ENCODE measurements around the gene ADAMTS17.
A peak's percentile ranks its signal among the peaks of the same experiment; 100 is the strongest.
"Not testable (repeated sequence)": the region's sequence is repeated elsewhere in the genome, so short reads cannot be mapped to it uniquely, and the experiment has no call there.

ADAMTS17 gene

GRCh38 chr15:100350434-100351226 lies 8.9 kb upstream of the ADAMTS17 start:
- peaks cover 9% of the 10 kb centered on the region for H3K4me1 ChIP-seq (ENCODE audit: insufficient read depth, low read length)
- peak overlapping the region in 1 of 2 donors; percentile 92 for H3K4me3 ChIP-seq (ENCODE audit: low read depth in 1 of 2, low read length in 2 of 2)
- no peaks in the 10 kb centered on the region for H3K9me3 ChIP-seq (ENCODE audit: low read length)
- H3K36me3 ChIP-seq (ENCODE audit: insufficient read depth, low read length): no peaks in the 10 kb centered on the region
- no peak overlapping the region for H3K9ac ChIP-seq (ENCODE audit: low read length)
- H3K27me3 ChIP-seq (ENCODE audit: control insufficient read depth in 1 of 2, insufficient read depth in 2 of 2, low read length in 2 of 2): no peaks in the 10 kb centered on the region
- H3K27ac ChIP-seq (ENCODE audit: low read depth, low read length): no peak overlapping the region

DNA sequence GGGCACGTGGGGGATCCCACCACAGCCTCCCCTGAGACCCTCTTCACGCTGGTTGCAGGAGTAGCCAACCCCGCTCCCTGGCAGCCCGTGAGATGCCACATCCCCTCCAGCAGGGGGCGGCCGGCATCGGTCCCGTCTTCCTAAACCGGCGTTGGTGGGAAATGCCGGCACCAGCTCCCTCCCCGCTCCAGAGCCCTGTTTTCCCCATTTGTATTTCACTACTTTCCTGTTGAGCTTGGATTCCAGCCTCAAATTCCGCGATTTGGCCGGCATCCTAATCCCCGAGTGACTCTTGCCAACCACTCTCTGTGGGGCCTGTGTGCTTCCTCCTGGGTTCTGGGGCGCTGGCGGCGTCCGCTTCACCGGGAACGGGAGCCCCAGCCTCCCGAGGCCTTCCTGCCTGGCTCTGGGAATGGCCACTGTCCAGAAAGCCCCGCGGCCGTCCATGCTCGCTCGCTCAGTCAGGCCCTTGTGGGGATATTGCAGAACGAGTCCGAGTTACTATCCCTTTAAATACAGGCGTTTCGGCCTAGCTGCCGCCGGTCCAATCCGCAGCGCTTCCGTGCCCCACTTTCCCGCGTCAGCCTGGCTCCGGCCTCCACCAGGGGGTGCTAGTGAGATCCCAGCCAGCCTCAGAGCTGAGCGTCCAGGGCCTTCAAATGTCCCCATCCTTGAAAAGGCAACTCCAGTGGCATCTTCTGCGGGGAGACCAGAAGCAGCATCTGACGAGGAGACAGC lies 8.1 kb upstream of the ADAMTS17 start:
- peak overlapping the region; percentile 77 for H3K9ac ChIP-seq (ENCODE audit: low read length)
- no peaks in the 10 kb centered on the region for H3K27me3 ChIP-seq (ENCODE audit: control insufficient read depth in 1 of 2, insufficient read depth in 2 of 2, low read length in 2 of 2)
- no peaks in the 10 kb centered on the region for H3K36me3 ChIP-seq (ENCODE audit: insufficient read depth, low read length)
- H3K4me1 ChIP-seq (ENCODE audit: insufficient read depth, low read length): peaks cover 9% of the 10 kb centered on the region
- H3K9me3 ChIP-seq (ENCODE audit: low read length): no peaks in the 10 kb centered on the region
- H3K27ac ChIP-seq (ENCODE audit: low read depth, low read length): peak overlapping the region; percentile 100
- peak overlapping the region; percentile 92 to 94 for H3K4me3 ChIP-seq (ENCODE audit: low read depth in 1 of 2, low read length in 2 of 2)

DNA sequence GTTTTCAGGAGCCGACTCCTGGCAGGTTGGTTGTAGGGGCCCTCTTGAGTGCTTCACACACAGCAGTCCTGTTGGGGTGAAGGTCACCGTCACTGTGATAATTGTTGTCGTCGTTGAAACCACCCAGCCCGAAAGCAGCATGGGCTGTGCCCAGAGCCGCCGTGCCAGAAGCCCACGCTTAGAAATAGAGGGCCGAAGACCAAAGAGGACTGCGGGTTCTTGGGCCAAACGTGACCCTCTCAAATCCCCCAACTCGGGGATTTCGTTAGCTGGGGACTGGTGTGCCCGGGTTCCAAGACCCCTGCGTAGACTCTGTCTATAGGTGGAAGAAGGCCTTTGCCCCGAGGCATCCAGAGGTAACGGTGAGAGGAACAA lies 7.5 kb upstream of the ADAMTS17 start:
- Histone ChIP-seq H3K9ac (ENCODE audit: low read length) (peak overlapping the region; percentile 77), H3K9me3 (ENCODE audit: low read length) (no peaks in the 10 kb centered on the region), H3K36me3 (ENCODE audit: insufficient read depth, low read length) (no peaks in the 10 kb centered on the region), H3K27ac (ENCODE audit: low read depth, low read length) (peak overlapping the region; percentile 100), H3K4me3 (ENCODE audit: low read depth in 1 of 2, low read length in 2 of 2) (peak overlapping the region; percentile 92 to 94), H3K4me1 (ENCODE audit: insufficient read depth, low read length) (peaks cover 9% of the 10 kb centered on the region), H3K27me3 (ENCODE audit: control insufficient read depth in 1 of 2, insufficient read depth in 2 of 2, low read length in 2 of 2) (no peaks in the 10 kb centered on the region)

GRCh38 chr15:100348578-100348977 lies 6.8 kb upstream of the ADAMTS17 start:
- Histone ChIP-seq H3K9ac (ENCODE audit: low read length) (no peak overlapping the region), H3K4me3 (ENCODE audit: low read depth in 1 of 2, low read length in 2 of 2) (no peak overlapping the region), H3K27ac (ENCODE audit: low read depth, low read length) (no peak overlapping the region), H3K36me3 (ENCODE audit: insufficient read depth, low read length) (no peaks in the 10 kb centered on the region), H3K27me3 (ENCODE audit: control insufficient read depth in 1 of 2, insufficient read depth in 2 of 2, low read length in 2 of 2) (no peaks in the 10 kb centered on the region), H3K4me1 (ENCODE audit: insufficient read depth, low read length) (peaks cover 9% of the 10 kb centered on the region), H3K9me3 (ENCODE audit: low read length) (no peaks in the 10 kb centered on the region)

DNA sequence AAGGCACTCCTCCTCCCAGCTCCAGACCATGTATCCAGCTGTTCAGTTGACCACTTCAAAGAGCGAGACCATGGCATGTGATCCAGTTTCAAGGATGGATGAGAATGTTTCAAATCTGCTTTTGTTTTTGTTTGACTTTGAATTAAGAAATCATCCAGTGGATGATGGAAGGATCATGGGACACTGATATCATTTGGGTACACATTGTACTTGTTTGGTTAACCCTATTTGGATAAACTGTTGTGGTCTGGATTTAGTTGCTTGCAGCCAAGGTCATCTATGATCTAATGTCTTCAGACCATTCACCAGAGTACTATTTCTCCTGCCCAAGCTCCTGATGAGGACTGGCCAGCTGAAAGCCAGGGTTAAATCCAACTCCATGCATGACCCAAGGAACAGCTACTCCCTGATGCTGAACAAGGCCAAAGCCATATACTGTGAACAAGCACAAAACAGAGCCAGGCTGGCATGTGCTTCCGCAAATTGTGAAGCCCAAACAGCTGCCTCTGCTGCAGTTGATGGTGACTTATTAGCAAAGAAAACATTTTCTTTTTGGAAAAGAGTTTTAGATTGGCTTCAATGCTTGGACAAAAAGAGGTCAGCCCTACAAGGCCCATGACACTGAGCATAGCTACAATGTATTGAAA lies 5.2 kb upstream of the ADAMTS17 start:
- no peaks in the 10 kb centered on the region for H3K9me3 ChIP-seq (ENCODE audit: low read length)
- H3K27me3 ChIP-seq (ENCODE audit: control insufficient read depth in 1 of 2, insufficient read depth in 2 of 2, low read length in 2 of 2): no peaks in the 10 kb centered on the region
- H3K4me3 ChIP-seq (ENCODE audit: low read depth in 1 of 2, low read length in 2 of 2): no peak overlapping the region
- H3K36me3 ChIP-seq (ENCODE audit: insufficient read depth, low read length): no peaks in the 10 kb centered on the region
- peaks cover 15% of the 10 kb centered on the region for H3K4me1 ChIP-seq (ENCODE audit: insufficient read depth, low read length)
- no peak overlapping the region for H3K27ac ChIP-seq (ENCODE audit: low read depth, low read length)
- H3K9ac ChIP-seq (ENCODE audit: low read length): no peak overlapping the region

DNA sequence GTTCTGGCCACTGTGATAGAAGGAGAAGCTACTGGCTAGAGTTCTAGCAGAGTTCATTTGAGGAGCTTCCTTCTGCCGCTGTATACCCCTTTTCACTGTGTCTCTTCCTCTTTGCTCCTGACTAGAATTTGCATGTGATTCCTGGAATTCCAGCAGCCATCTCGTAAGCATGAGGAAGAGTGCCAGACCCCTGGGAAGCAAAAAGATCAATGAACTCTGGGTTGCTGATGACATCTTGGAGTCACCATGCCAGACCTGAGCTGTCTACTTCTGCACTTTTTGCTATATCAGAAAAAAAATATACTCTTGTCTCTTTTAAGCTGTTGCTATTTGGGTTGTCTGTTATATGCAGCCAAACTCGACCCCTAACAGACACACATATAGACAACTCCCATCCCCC lies 3.7 kb upstream of the ADAMTS17 start:
- H3K9ac ChIP-seq (ENCODE audit: low read length): no peak overlapping the region
- no peak overlapping the region for H3K27ac ChIP-seq (ENCODE audit: low read depth, low read length)
- peaks cover 0 to 4% of the 10 kb centered on the region in 2 donors for H3K27me3 ChIP-seq (ENCODE audit: control insufficient read depth in 1 of 2, insufficient read depth in 2 of 2, low read length in 2 of 2)
- no peak overlapping the region for H3K4me3 ChIP-seq (ENCODE audit: low read depth in 1 of 2, low read length in 2 of 2)
- H3K36me3 ChIP-seq (ENCODE audit: insufficient read depth, low read length): no peaks in the 10 kb centered on the region
- peaks cover 15% of the 10 kb centered on the region for H3K4me1 ChIP-seq (ENCODE audit: insufficient read depth, low read length)
- no peaks in the 10 kb centered on the region for H3K9me3 ChIP-seq (ENCODE audit: low read length)

DNA sequence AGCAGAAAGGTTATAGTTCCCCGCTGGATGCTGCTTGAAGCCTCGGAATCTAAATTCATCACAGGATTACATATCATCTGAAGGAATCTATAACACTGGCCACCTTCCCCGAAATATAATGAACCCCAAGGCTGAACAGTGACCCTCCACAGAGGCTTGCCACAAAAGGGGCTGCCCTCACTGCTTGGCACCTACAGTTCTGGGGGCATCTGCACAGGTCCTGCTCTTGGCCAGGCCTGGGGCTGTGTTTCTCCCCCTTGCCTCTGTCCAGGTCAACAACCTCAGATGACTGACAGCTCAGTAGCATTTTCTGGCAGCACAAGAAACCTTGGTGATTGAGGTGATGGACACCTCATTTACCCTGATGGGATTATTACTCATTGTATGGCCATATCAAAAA lies 1.5 kb upstream of the ADAMTS17 start:
- H3K36me3 ChIP-seq (ENCODE audit: insufficient read depth, low read length): no peaks in the 10 kb centered on the region

DNA sequence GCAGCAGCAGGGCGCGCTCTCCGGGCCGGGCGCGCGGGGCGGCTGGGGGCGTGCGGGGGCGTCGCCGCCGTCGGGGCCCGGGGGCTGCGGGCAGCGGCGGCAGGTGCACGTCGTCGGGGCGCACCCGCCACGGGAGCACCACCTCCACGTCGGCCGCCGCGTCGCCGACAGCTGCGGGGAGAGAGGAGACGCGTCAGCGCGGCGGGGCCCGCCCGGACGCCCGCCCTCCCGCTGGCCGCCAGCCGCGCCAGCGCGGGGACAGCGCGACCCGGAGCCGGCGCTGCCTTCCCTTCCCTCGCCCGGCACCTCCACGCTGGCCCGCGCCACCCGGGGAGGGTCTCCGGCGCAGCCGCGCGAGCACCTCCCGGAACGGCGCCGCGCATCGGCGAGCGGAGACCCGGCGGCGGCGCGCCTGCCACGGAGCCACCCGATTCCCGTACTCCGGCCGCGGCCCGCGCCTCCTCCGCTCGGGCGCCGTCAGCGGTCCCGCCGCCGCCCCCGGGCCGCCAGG lies 481 bp downstream of the ADAMTS17 start:
- Histone ChIP-seq H3K27ac (ENCODE audit: low read depth, low read length) (no peak overlapping the region), H3K4me3 (ENCODE audit: low read depth in 1 of 2, low read length in 2 of 2) (peak overlapping the region; percentile 50 to 67), H3K9ac (ENCODE audit: low read length) (no peak overlapping the region), H3K27me3 (ENCODE audit: control insufficient read depth in 1 of 2, insufficient read depth in 2 of 2, low read length in 2 of 2) (peaks cover 0 to 11% of the 10 kb centered on the region in 2 donors), H3K4me1 (ENCODE audit: insufficient read depth, low read length) (peaks cover 17% of the 10 kb centered on the region), H3K9me3 (ENCODE audit: low read length) (no peaks in the 10 kb centered on the region), H3K36me3 (ENCODE audit: insufficient read depth, low read length) (no peaks in the 10 kb centered on the region)

More for the DNA sequence above, 1.5 kb upstream of the ADAMTS17 start:
- Histone ChIP-seq H3K9ac (ENCODE audit: low read length) (no peak overlapping the region), H3K4me3 (ENCODE audit: low read depth in 1 of 2, low read length in 2 of 2) (no peak overlapping the region), H3K27me3 (ENCODE audit: control insufficient read depth in 1 of 2, insufficient read depth in 2 of 2, low read length in 2 of 2) (peaks cover 0 to 11% of the 10 kb centered on the region in 2 donors), H3K9me3 (ENCODE audit: low read length) (no peaks in the 10 kb centered on the region), H3K4me1 (ENCODE audit: insufficient read depth, low read length) (peaks cover 17% of the 10 kb centered on the region), H3K27ac (ENCODE audit: low read depth, low read length) (no peak overlapping the region)

GRCh38 chr15:100340721-100341238 lies 995 bp downstream of the ADAMTS17 start:
- H3K36me3 ChIP-seq (ENCODE audit: insufficient read depth, low read length): no peaks in the 10 kb centered on the region
- H3K27ac ChIP-seq (ENCODE audit: low read depth, low read length): no peak overlapping the region
- no peak overlapping the region for H3K4me3 ChIP-seq (ENCODE audit: low read depth in 1 of 2, low read length in 2 of 2)

DNA sequence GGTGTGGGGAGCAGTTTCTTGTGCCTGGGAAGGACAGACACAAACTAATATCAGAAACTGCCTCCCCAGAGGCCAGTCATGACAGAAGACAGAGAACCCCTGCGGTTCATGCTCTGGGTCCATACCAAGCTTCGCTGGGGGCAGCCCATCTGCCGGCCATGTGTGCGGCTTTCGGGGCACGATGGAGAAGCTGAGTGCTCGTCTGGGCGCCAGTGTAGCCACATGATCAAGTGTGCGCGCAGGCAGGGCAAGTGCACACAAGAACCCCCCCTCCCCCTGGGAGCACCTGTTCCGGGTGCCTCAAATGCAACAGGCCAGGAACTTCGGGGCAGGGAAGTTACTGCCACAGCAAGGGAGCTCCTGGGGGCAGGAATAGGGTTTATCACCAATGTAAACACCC lies 1.8 kb downstream of the ADAMTS17 start:
- Histone ChIP-seq H3K36me3 (ENCODE audit: insufficient read depth, low read length) (no peaks in the 10 kb centered on the region), H3K27me3 (ENCODE audit: control insufficient read depth in 1 of 2, insufficient read depth in 2 of 2, low read length in 2 of 2) (peaks cover 0 to 11% of the 10 kb centered on the region in 2 donors), H3K4me3 (ENCODE audit: low read depth in 1 of 2, low read length in 2 of 2) (no peak overlapping the region), H3K9ac (ENCODE audit: low read length) (no peak overlapping the region), H3K4me1 (ENCODE audit: insufficient read depth, low read length) (peaks cover 17% of the 10 kb centered on the region), H3K27ac (ENCODE audit: low read depth, low read length) (no peak overlapping the region), H3K9me3 (ENCODE audit: low read length) (no peaks in the 10 kb centered on the region)

More at GRCh38 chr15:100340721-100341238, 995 bp downstream of the ADAMTS17 start:
- peaks cover 17% of the 10 kb centered on the region for H3K4me1 ChIP-seq (ENCODE audit: insufficient read depth, low read length)
- H3K27me3 ChIP-seq (ENCODE audit: control insufficient read depth in 1 of 2, insufficient read depth in 2 of 2, low read length in 2 of 2): peaks cover 0 to 11% of the 10 kb centered on the region in 2 donors
- H3K9me3 ChIP-seq (ENCODE audit: low read length): no peaks in the 10 kb centered on the region
- no peak overlapping the region for H3K9ac ChIP-seq (ENCODE audit: low read length)

DNA sequence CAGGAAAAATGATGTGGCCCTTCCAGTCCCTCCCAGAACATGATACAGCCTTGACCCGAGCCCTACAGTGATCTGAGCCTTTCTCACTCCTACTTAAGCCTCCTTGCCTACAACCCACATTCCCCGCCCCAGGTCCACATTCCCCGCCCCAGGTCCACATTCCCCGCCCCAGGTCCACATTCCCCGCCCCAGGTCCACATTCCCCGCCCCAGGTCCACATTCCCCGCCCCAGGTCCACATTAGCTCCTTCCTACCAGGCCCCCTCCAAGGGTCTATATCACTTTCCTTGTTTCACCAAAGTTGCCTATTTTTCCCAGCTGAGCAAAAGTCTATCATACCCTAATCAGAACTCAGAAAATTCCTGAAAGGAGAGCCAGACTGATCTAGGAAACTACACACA lies 2.3 kb downstream of the ADAMTS17 start:
- not testable (repeated sequence) for H3K27ac ChIP-seq (ENCODE audit: low read depth, low read length); H3K36me3 ChIP-seq (ENCODE audit: insufficient read depth, low read length); H3K9me3 ChIP-seq (ENCODE audit: low read length); H3K4me3 ChIP-seq (ENCODE audit: low read depth in 1 of 2, low read length in 2 of 2); H3K9ac ChIP-seq (ENCODE audit: low read length)
- Histone ChIP-seq H3K4me1 (ENCODE audit: insufficient read depth, low read length) (peaks cover 17% of the 10 kb centered on the region), H3K27me3 (ENCODE audit: control insufficient read depth in 1 of 2, insufficient read depth in 2 of 2, low read length in 2 of 2) (peaks cover 0 to 11% of the 10 kb centered on the region in 2 donors)
